Measurements from ENCODE around the gene ORC5.

Gene ORC5

GRCh38 chr7:104207348-104207730 is 474 bp downstream of the ORC5 start (continued):
- TF ChIP-seq ZNF26 (tag by site-specific recombination; IDR thresholded peaks at IDR 0.05) (no peak), ZSCAN5A (tag by site-specific recombination; IDR thresholded peaks at IDR 0.05) (no peak), ZNF175 (tag by site-specific recombination; IDR thresholded peaks at IDR 0.05) (no peak)

- ChIA-PET POLR2A (no interaction called here), CTCF (no interaction called here)
- Histone ChIP-seq H3K27ac (ENCODE audit: extremely low read depth, low read depth, low read length) (no peak overlapping the region), H3K4me3 (ENCODE audit: low read depth, low read length) (peak overlapping the region; percentile 85), H3K9me3 (ENCODE audit: control insufficient read depth, insufficient read depth, low read depth, low read length) (no peaks in the 10 kb centered on the region), H3K4me1 (ENCODE audit: control insufficient read depth, insufficient read depth, low read length) (peaks cover 7% of the 10 kb centered on the region; the same call in 1 of the 2 replicates), H3K36me3 (ENCODE audit: control insufficient read depth in 2 of 2, insufficient read depth in 1 of 2, low read length in 2 of 2) (peaks cover 2 to 24% of the 10 kb centered on the region in 2 experiments)
- TF ChIP-seq PRDM10 (tag by site-specific recombination; IDR thresholded peaks at IDR 0.05) (peak; percentile 16; the same call in 1 of the 2 replicates), ZNF501 (tag by site-specific recombination; IDR thresholded peaks at IDR 0.05) (no peak)
These were observed 972 bp downstream of the ORC5 start for GRCh38 chr7:104206841-104207240.

GRCh38 chr7:104198673-104199278 is 9.0 kb downstream of the ORC5 start:
- peaks cover 27 to 87% of the 10 kb centered on the region in 2 experiments for H3K36me3 ChIP-seq (ENCODE audit: control insufficient read depth in 2 of 2, insufficient read depth in 1 of 2, low read length in 2 of 2)
- CTCF ChIA-PET: no interaction called here
- H3K9me3 ChIP-seq (ENCODE audit: control insufficient read depth, insufficient read depth, low read depth, low read length): no peaks in the 10 kb centered on the region

GRCh38 chr7:104196161-104196560 is 11.7 kb downstream of the ORC5 start:
- Histone ChIP-seq H3K36me3 (ENCODE audit: control insufficient read depth in 2 of 2, insufficient read depth in 1 of 2, low read length in 2 of 2) (peaks cover 26 to 76% of the 10 kb centered on the region in 2 experiments), H3K27ac (ENCODE audit: extremely low read depth, low read depth, low read length) (no peak overlapping the region), H3K9me3 (ENCODE audit: control insufficient read depth, insufficient read depth, low read depth, low read length) (no peaks in the 10 kb centered on the region), H3K4me1 (ENCODE audit: control insufficient read depth, insufficient read depth, low read length) (no peaks in the 10 kb centered on the region), H3K4me3 (ENCODE audit: low read depth, low read length) (no peak overlapping the region)
- POLR2A ChIA-PET: no interaction called here
- TF ChIP-seq ZNF645 (tag by site-specific recombination; IDR thresholded peaks at IDR 0.05): no peak
- TF ChIP-seq HOXC10 (CRISPR knock-in tag; IDR thresholded peaks at IDR 0.05): no peak
- no peak for TF ChIP-seq ZNF311 (tag by site-specific recombination; IDR thresholded peaks at IDR 0.05; ENCODE audit: borderline replicate concordance)
- TF ChIP-seq ZNF223 (tag by site-specific recombination; IDR thresholded peaks at IDR 0.05): no peak
- no peak for TF ChIP-seq ZNF350 (tag by site-specific recombination; IDR thresholded peaks at IDR 0.05)
- no peak for TF ChIP-seq GLIS2 (tag by site-specific recombination; IDR thresholded peaks at IDR 0.05)
- TF ChIP-seq ZEB2 (tag by site-specific recombination; IDR thresholded peaks at IDR 0.05): no peak
- CTCF ChIA-PET: interaction anchor here (0.7 kb wide), 1 partner anchor 22 kb away, joined by 3 read pairs; no protein-coding TSS in a partner anchor

More at GRCh38 chr7:104198673-104199278, 9.0 kb downstream of the ORC5 start:
- Histone ChIP-seq H3K4me1 (ENCODE audit: control insufficient read depth, insufficient read depth, low read length) (no peaks in the 10 kb centered on the region), H3K4me3 (ENCODE audit: low read depth, low read length) (no peak overlapping the region), H3K27ac (ENCODE audit: extremely low read depth, low read depth, low read length) (no peak overlapping the region)
- POLR2A ChIA-PET: no interaction called here
- TF ChIP-seq ZNF585B (tag by site-specific recombination; IDR thresholded peaks at IDR 0.05): peak; percentile 95
- no peak for TF ChIP-seq MYNN (tag by site-specific recombination; IDR thresholded peaks at IDR 0.05; ENCODE audit: borderline replicate concordance)
- TF ChIP-seq ZNF155 (tag by site-specific recombination; IDR thresholded peaks at IDR 0.05): no peak
- TF ChIP-seq SCRT2 (tag by site-specific recombination; IDR thresholded peaks at IDR 0.05): 0 out of 2 replicates have a peak, but pooled peaks have one; percentile 5
- no peak for TF ChIP-seq ZNF548 (tag by site-specific recombination; IDR thresholded peaks at IDR 0.05)
- TF ChIP-seq ZNF174 (tag by site-specific recombination; IDR thresholded peaks at IDR 0.05): no peak
- TF ChIP-seq ZSCAN16 (tag by site-specific recombination; IDR thresholded peaks at IDR 0.05): no peak
- no peak for TF ChIP-seq ZNF366 (tag by site-specific recombination; conservative IDR thresholded peaks at IDR 0.05)
- TF ChIP-seq ZNF792 (tag by site-specific recombination; IDR thresholded peaks at IDR 0.05): no peak

All from HEK293 (cell line).